C4-2B (cell line): Measurements from ENCODE around the gene RHEB.

Experiments used
- CTCF ChIP-seq: fragments of 450-650 bp; conservative IDR thresholded peaks from 2 replicates; pipeline ENCODE4 v1.5.1; 2017; ENCODE audit warnings: mild to moderate bottlenecking
- ZFX ChIP-seq: fragments of 450-650 bp; IDR thresholded peaks from 2 replicates; pipeline ENCODE4 v1.6.1; 2017

- TF ChIP-seq CTCF (no peak), ZFX (no peak)
Measured at GRCh38 chr7:151519765-151520418, at the start of gene RHEB.
